Right cardiac atrium (tissue), 5 donors: ENCODE data around the gene ATF3. TPM values are rescaled to one million over a fixed set of nuclear protein-coding genes. Genes with fewer than 3 reads are reported as not detected.

ENCODE experiments used
- ATAC-seq, 2 donors: fragments of 200-7000 bp; cut with Tn5 transposase; one replicate each; pipeline versions ENCODE4 v1.8.0 to v1.9.1; 2020; ENCODE audit warnings: moderate library complexity in 2 of 2, mild to moderate bottlenecking in 1 of 2
- DNase-seq, 3 donors: peaks; one replicate each; pipeline ENCODE4 v3.0.0-alpha.2; 2020
- H3K27ac ChIP-seq: one replicate; pipeline ENCODE4 v1.5.1; 2013; ENCODE audit warnings: mild to moderate bottlenecking, low read length, control low read depth, moderate library complexity
- H3K27me3 ChIP-seq: one replicate; pipeline ENCODE4 v1.6.1; 2013; ENCODE audit not compliant: control insufficient read depth, insufficient read depth
- H3K4me1 ChIP-seq: one replicate; pipeline ENCODE4 v1.6.1; 2013; ENCODE audit warnings: low read length; ENCODE audit not compliant: control insufficient read depth, insufficient read depth
- H3K4me3 ChIP-seq: one replicate; pipeline ENCODE4 v1.5.1; 2013; ENCODE audit warnings: low read length, control low read depth
- H3K9me3 ChIP-seq: one replicate; pipeline ENCODE4 v1.6.1; 2013; ENCODE audit warnings: low read length; ENCODE audit not compliant: control insufficient read depth
- WGBS: extraction: QIAGEN DNeasy Blood & Tissue Kit; methylation state at CpG from one replicate; pipeline ENCODE4 v1.1.7; 2013; 5-methylcytosine and 5-hydroxymethylcytosine counted together
- intact Hi-C, 4 donors: fragments of 100-400 bp; cut with DNase I; formaldehyde crosslinking; loops; one replicate each; pipeline versions ENCODE4 v1.11.0 to v1.14.0; 2022 to 2023
- polyA plus RNA-seq: library from polyadenylated mRNA; stranded (reverse); fragments of 200-250 nt; gene quantifications from one replicate; pipeline ENCODE4 v1.2.3, GENCODE V29; 2013
- total RNA-seq, 4 donors: library from RNA; stranded (reverse); fragmentation: NEBNext Ultra II Directional; extraction: Animal tissue kit (Norgen Biotek cat#: 25700); gene quantifications; one replicate each; pipeline ENCODE4 v1.2.1, GENCODE V29; 2021
- donor health status: healthy with polysubstance abuse.
- donor health status: DM: no; HTN: yes; CAD: no.
- donor health status: DM: no; HTN: no; CAD: no.
- donor health status: DM: no; HTN: yes; CAD: no; lungs with severe emphysema.
- donor health status: DM: yes; HTN: yes; CAD: no.

Gene ATF3
- total and polyA plus RNA-seq, 5 donors = 6.9 to 195 (median 8.5) TPM

DNA sequence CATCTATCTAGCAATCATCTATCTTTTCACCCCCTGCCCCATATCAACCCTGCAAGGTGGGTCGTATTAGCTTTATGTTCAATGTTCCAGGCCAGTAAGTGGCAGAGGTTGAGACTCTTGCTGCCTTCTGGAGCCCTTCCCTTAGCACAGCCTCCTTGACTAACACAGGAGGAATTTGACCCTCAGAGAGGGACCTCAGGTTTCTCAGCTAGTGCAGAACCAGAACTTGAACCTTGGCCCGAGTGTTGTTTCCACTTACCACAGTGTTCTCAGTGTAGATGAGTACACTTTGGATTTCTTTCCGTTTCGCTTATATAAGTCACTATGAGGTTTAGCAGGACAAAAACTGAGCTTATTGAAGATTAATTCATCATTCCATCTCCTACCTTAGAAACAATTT lies 11.1 kb upstream of the ATF3 start:
- ATAC-seq (no peak), DNase-seq (no peak)
- no peak overlapping the region for H3K4me3 ChIP-seq
- H3K27ac ChIP-seq = no peak overlapping the region
- 95% methylated on average over 4 of the region's 4 CpGs for WGBS
- intact Hi-C loops = no loop called here
- no peaks in the 10 kb centered on the region for H3K9me3 ChIP-seq
- no peaks in the 10 kb centered on the region for H3K4me1 ChIP-seq
- H3K27me3 ChIP-seq = no peaks in the 10 kb centered on the region

DNA sequence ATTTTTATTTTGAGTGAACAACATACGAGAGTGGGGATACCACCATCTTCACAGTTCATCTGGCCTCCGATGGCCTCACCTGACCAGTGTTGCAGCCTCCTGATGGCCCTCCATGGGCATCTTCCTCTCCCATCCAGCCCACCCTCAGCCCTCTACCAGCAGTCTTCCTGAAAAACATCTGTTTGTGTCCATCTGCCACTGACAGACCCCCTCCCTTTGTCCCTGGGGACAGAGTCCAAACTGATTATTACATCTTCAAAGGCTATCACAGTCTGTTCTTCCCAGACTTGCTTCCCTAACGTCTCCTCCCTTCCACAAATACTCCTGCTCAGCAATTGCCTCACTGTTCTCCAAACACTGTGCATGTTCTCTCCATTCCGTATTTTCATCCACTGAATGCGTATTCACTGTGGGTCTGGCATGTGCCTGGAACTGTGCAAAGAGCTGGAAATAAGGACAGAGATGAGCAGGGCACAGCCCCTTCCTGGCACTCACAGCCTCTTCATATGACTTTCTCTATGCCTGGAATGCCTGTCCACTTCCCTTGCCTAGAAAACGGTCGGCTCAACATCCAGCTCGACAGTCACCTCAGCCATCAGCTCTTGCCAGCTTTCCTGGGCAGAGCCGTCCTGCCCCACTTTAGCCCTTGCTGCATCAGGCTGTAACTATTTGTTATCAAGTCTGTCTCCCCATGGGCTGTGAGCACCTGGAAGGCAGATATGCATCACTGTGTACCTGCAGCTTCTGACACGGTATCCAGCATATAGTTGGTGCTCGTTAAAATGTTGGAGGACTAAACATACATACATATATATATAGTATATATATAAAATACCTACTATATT lies 8.3 kb upstream of the ATF3 start:
- no peak overlapping the region for H3K4me3 ChIP-seq
- H3K27me3 ChIP-seq = no peaks in the 10 kb centered on the region
- no peak for DNase-seq
- no peak for ATAC-seq
- intact Hi-C loops = loop anchor here in 1 of 4 donors (10.0 kb wide), 2 partner anchors 45 to 125 kb away; no protein-coding TSS in a partner anchor
- no peaks in the 10 kb centered on the region for H3K4me1 ChIP-seq
- H3K9me3 ChIP-seq = no peaks in the 10 kb centered on the region
- no peak overlapping the region for H3K27ac ChIP-seq
- 64% methylated on average over 11 of the region's 11 CpGs for WGBS

DNA sequence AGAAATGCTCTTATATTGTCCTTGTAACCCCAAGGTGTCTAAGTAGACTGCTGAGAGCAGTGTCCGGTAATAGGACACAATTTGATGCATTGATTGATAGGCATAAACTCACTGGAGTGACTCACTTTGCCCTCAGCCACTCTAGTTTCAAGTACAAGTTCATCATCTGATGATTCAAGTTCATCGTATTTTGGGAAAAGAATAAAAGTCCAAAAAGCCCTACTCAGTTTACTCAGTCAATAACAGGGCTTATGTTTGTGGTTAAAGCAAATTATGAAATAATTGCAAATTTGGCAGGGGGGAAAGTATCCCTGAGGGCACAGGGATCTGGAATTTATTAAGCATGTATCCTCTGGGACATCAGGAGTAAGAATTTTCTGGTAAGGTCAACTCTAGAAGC lies 7.6 kb upstream of the ATF3 start:
- Histone ChIP-seq H3K4me1 (no peaks in the 10 kb centered on the region), H3K9me3 (no peaks in the 10 kb centered on the region), H3K27me3 (no peaks in the 10 kb centered on the region), H3K4me3 (no peak overlapping the region), H3K27ac (no peak overlapping the region)
- intact Hi-C loops = loop anchor here in 1 of 4 donors (10.0 kb wide), 2 partner anchors 46 to 126 kb away; no protein-coding TSS in a partner anchor
- ATAC-seq (no peak), DNase-seq (no peak)
- WGBS = 77% methylated on average over 2 of the region's 2 CpGs

DNA sequence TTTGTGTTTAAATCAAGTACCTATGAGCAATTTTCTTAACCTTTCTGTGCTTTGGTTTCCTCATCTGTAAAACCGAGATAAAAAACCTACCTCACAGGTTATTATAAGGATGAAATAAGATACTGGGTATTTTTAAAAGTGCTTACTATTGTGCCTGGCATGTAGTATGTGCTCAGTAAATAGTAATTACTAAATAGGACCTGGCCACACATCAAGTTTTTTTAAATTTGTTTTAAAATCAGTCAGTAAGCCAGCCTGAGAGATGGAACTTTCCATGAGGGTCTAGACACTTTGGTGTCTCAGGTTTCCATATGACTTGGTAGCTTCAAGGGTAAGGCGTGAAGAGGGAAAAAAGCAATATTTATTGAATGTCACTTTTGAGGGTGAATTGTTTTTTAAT lies 7.0 kb upstream of the ATF3 start:
- Histone ChIP-seq H3K9me3 (no peaks in the 10 kb centered on the region), H3K27me3 (no peaks in the 10 kb centered on the region), H3K4me3 (no peak overlapping the region), H3K27ac (no peak overlapping the region), H3K4me1 (no peaks in the 10 kb centered on the region)
- WGBS = 89% methylated on average over 2 of the region's 2 CpGs
- ATAC-seq = no peak
- intact Hi-C loops = loop anchor here in 1 of 4 donors (10.0 kb wide), 2 partner anchors 47 to 127 kb away; no protein-coding TSS in a partner anchor
- DNase-seq = no peak

DNA sequence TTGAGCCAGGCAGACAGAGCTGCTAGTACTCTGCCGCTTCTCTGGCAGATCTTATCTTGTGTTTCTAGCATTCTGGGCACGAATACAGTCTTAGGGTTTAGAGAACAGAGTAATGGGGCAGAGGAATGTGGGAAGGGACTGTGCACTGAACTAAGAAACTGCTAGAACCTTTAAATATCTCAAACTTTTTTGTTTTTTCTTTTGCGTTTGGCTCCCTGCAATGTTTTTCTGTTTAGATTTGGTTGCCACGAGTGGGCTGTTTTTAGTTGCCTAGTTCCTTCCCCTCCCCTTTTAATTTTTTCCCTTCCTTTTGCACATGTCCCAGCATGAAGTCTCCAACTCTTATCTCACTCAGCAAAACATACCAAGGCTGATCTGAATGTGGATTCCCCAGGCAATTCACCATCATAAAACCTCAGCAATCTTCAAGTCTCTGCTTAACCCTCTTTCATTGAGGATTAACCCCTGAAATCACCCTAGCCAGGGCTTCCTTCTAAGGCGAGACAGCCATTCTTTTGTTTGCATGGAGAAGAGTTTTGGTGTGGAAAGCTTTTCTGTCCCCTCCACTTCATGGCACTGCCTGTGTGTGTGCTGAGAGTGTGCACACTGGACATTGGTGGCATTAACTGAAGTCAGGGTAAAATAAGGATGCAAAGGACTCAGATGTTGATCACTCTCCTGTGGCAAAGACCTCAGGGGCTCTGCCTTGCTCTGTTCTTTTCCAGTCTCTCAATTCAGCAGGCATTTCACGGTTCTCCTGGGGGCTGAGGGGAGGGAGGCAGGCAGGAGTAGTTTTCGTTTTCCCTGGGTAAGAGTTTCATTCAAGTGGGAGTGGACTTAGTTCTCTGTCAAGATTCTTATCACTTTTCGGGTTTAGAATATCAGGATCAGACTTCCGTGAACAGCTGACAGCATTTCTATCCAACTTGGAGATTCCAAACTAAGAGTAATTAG lies 2.8 kb upstream of the ATF3 start:
- Histone ChIP-seq H3K4me3 (no peak overlapping the region), H3K9me3 (no peaks in the 10 kb centered on the region), H3K27ac (no peak overlapping the region), H3K27me3 (no peaks in the 10 kb centered on the region), H3K4me1 (peaks cover 4% of the 10 kb centered on the region)
- no peak for ATAC-seq
- DNase-seq = no peak
- intact Hi-C loops = loop anchor here in 1 of 4 donors (10.0 kb wide), 2 partner anchors 51 to 131 kb away; no protein-coding TSS in a partner anchor
- WGBS = 6% methylated on average over 9 of the region's 9 CpGs

DNA sequence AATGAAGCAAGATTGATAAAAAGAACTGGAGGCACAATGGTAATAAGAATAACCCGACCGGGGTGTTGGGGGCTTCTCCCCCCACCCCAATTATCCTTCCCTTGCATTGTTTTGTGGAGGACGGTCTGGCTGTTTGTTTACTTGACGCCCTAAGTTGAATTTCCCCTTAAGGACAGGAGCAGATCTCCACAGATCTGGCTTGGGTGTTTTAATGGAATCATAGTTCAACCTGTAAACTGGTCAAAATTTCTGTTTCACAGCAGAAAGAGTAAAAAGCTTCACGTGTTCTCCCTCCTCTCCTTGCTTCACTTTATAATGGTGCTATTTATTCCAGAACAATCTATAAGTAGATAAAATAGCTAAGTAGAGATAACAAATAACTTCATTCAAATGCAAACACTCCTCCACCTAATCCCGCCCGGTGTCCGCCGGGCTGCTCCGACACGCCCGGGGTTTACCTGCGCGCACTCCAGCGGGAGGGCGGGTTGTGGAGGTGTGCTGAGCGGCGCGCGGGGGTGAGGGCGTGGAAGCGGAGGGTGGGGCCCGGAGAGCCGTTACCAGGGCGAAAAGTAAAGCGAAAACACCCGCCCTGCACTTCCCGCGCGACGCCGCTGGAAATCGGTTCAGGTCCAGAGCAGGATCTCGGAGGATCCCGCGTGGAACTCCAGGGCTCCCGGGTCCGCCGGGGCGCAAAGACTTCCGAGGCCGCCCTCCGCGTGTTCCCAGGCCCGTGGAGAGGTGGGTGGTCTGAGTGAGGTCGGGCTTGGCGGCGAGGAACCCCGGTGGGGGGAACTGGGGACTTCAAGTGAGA lies 2.0 kb upstream of the ATF3 start:
- Histone ChIP-seq H3K27me3 (no peaks in the 10 kb centered on the region), H3K4me3 (peak overlapping the region; percentile 35), H3K9me3 (no peaks in the 10 kb centered on the region), H3K4me1 (peaks cover 6% of the 10 kb centered on the region), H3K27ac (no peak overlapping the region)
- ATAC-seq = no peak
- WGBS = 2% methylated on average over 49 of the region's 49 CpGs
- intact Hi-C loops = loop anchor here in 1 of 4 donors (10.0 kb wide), 2 partner anchors 52 to 132 kb away; no protein-coding TSS in a partner anchor
- DNase-seq = peak; percentile 40 to 74 (median 69)

DNA sequence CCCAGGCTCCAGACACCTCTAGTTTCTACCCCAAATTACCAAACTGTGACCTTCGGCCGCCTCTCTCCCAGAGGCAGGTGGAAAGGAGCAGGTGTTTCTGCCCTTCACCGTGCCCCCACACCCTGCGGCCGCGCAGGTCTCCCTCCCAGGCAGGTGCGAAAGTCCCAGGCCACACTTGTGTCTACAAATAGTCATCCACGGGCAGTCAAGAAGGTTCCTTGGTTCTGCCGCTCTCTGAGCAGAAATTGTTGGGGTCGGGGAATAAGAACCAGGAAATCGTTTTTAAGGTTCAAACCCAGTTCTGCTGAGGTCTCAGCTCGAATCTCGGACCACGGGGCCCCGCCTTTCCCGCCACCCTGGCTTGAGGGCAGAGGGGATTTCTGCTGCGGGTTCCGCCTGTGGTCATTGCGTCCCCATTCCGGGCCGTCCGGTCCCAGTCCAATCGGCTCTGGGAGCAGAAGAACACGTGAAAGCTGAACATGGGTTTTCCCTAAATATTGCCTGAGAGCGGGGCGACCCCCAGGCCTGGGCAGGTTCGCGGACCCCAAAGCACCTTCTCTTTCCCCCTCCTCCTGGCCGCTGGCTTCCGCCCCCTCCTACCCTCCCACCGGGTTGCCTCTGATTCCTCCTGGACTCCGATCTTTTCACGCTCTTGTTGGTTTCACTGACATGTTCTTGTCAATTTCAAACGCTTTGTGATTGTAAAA lies 1.2 kb upstream of the ATF3 start:
- Histone ChIP-seq H3K4me3 (peak overlapping the region; percentile 35), H3K9me3 (no peaks in the 10 kb centered on the region), H3K4me1 (peaks cover 6% of the 10 kb centered on the region), H3K27me3 (no peaks in the 10 kb centered on the region), H3K27ac (no peak overlapping the region)
- under 1% methylated on average over 34 of the region's 34 CpGs for WGBS
- ATAC-seq (no peak), DNase-seq (peak; percentile 44 to 71 (median 60))
- intact Hi-C loops = loop anchor here in 1 of 4 donors (10.0 kb wide), 2 partner anchors 53 to 133 kb away; no protein-coding TSS in a partner anchor

DNA sequence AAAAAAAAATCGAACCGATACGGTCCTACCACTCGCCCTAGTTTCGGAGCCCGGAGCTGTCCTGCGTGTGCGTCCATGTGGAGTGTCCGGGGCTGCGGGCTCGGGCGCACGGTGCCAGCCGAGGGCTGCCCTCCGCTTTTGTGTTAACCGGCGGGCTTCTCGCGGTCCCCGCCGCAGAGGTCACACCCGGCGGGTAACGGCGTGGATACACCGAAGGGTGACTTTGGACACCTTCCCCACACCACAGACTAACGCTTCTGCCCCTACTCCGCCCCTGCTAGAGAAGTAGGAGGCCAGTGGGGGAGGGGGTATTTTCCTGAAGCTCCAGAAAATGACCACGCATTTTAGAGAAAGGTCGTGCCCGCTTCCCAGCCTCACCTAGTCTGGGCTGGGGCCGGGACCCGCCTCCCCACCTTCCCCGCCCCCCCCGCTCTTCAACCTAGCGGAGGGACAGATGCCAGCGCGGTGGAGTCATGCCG lies 609 bp upstream of the ATF3 start:
- intact Hi-C loops = loop anchor here in 1 of 4 donors (10.0 kb wide), 2 partner anchors 53 to 133 kb away; no protein-coding TSS in a partner anchor

DNA sequence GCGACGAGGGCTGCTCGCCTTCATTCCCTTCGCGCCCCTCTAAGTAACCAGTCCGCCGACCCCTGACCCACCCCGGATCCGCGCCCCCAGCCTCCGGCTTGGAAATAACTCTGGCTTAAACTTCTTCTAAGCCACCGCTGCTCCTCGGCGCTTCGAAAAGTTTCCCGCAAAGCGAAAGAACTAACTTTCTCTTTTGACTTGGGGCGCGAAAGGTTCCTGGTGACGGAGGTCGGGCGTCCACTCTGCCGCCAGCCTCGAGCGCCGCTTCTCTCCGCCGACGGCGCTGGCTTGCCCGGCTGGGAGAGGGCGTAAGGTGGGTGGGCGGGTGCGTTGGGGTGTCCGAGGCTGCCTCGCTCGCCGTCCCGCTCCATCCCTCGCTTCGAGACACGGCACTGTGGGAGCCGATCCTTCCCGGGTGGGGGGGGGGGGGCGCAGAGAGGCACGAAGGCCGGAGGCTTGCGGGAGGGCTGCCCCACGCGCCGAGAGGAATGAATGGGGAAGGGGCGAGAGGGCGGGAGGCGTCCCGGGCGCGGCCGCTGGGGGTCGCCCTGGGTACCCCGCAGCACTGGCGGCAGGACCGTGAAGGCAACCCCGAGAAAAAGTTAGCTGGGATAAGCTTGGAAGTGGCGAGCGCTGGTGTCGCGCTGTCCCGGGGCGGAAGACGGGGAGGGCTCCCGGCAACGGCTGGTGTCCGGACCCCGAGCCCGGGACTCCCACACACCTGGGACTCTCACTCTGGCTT lies 569 bp downstream of the ATF3 start:
- ATAC-seq = peak; percentile 30 to 47
- Histone ChIP-seq H3K9me3 (no peaks in the 10 kb centered on the region), H3K27ac (peak overlapping the region; percentile 95), H3K27me3 (no peaks in the 10 kb centered on the region), H3K4me1 (peaks cover 6% of the 10 kb centered on the region), H3K4me3 (peak overlapping the region; percentile 91)
- peak; percentile 62 to 83 (median 81) for DNase-seq
- under 1% methylated on average over 74 of the region's 75 CpGs for WGBS
- intact Hi-C loops = loop anchor here in 1 of 4 donors (10.0 kb wide), 2 partner anchors 54 to 134 kb away; no protein-coding TSS in a partner anchor

More for the DNA sequence above, 609 bp upstream of the ATF3 start:
- DNase-seq (peak in 2 of 3 donors; percentile 81 to 82), ATAC-seq (peak; percentile 9 to 24)
- H3K27ac ChIP-seq = peak overlapping the region; percentile 60
- H3K27me3 ChIP-seq = no peaks in the 10 kb centered on the region
- peaks cover 6% of the 10 kb centered on the region for H3K4me1 ChIP-seq
- no peaks in the 10 kb centered on the region for H3K9me3 ChIP-seq
- H3K4me3 ChIP-seq = peak overlapping the region; percentile 35
- WGBS = under 1% methylated on average over 39 of the region's 39 CpGs
